ENCODE results near the gene DPYSL5.

DPYSL5 gene

DNA sequence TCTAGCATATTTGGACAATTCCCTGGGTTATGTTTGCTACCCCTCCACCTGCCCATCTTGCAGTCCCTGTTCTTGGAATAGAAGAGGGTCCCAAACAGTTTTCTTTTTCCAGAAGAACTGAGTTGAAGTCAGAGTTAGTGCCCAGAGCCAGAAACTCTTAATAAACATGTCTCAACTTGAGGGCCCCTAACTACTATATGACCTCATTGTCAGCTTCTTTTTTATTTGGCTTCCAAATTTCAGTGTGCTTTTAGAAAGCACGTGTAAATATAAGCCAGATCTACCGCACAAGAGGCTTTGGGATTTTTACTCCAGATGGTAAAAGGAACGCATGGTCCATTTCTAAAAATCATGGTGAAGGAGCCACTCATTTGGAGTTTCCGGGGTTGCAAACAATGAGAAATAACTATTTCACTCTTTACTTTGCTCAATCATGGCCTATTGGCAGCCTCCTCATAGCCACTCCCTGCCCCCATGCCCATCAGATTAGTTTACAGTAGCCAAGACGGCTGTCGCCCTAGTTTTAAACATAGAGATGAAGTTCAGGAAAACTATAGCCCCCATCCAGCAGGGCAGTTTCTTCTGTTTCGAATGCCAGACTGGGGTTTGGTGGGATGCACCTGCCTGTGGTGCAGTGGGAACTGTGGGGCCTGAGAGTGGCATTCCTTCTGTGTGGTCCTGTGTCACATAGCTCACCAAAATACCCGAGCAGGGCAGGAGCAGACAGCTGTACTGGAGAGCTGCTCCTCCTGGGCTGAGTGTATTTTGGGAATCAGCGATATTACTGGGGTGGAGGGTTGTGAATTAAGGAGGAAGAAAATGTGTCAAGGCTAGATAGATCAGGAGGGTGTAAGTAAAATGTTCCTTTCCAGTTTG, 124.2 kb downstream of the DPYSL5 start:
- TF ChIP-seq CTCF (IDR thresholded peaks at IDR 0.05): no peak
- no peaks in the 10 kb centered on the region for H3K36me3 ChIP-seq
- peaks cover 14 to 15% of the 10 kb centered on the region in 2 experiments for H3K4me1 ChIP-seq (ENCODE audit: control insufficient read depth in 1 of 2, insufficient read depth in 1 of 2, low read depth in 1 of 2, low read length in 1 of 2)
- peak overlapping the region in 1 of 2 experiments; percentile 87 for H3K4me3 ChIP-seq (ENCODE audit: low read depth in 1 of 2, low read length in 1 of 2)
- peaks cover 91% of the 10 kb centered on the region for H3K27me3 ChIP-seq
- H3K9me3 ChIP-seq: no peaks in the 10 kb centered on the region
- no peak overlapping the region for H3K27ac ChIP-seq

DNA sequence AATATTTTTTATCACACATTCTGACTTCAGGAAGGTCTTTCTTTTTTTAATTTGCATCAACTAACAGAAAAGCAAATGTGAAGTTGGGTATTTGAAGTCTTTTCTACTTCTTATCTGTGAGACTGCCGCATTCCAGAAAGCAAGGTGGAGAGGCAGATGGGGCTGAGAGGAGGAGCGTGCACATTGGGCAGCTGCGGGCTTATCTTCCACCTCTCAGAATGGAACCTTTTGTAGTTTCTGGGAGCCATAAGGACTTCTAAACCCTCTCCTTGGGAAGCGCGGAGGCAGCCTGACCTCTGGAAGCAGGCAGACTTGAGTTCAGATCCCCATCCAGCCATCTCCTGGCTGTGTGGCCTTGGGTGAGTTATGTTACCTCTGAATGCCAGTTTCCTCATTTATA, 126.4 kb downstream of the DPYSL5 start:
- H3K4me3 ChIP-seq (ENCODE audit: low read depth in 1 of 2, low read length in 1 of 2): no peak overlapping the region
- H3K36me3 ChIP-seq: no peaks in the 10 kb centered on the region
- no peak for TF ChIP-seq CTCF (IDR thresholded peaks at IDR 0.05)
- H3K9me3 ChIP-seq: no peaks in the 10 kb centered on the region
- peaks cover 69% of the 10 kb centered on the region for H3K27me3 ChIP-seq
- H3K4me1 ChIP-seq (ENCODE audit: control insufficient read depth in 1 of 2, insufficient read depth in 1 of 2, low read depth in 1 of 2, low read length in 1 of 2): peaks cover 14 to 15% of the 10 kb centered on the region in 2 experiments
- H3K27ac ChIP-seq: no peak overlapping the region

DNA sequence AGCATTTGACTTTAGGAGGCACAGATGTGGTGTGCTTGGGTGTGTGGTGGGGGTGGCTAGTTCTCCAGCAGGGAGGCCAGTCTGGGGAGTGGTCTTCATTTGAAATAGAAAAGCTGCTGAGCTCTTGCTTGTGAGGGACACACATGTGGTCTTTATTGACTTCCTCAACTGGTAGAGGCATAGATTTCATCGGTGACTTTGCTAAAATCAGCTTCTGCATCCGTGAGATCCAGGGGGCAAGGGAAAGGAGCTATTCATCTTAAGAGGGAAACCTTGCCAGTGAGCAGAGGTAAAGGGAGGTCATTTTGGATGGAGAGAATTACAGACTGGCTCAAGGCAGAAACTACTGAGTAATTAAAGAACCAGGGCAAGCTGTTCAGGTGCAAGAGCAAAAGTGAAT, 127.2 kb downstream of the DPYSL5 start:
- TF ChIP-seq CTCF (IDR thresholded peaks at IDR 0.05): no peak
- Histone ChIP-seq H3K27ac (no peak overlapping the region), H3K4me3 (ENCODE audit: low read depth in 1 of 2, low read length in 1 of 2) (no peak overlapping the region), H3K36me3 (no peaks in the 10 kb centered on the region), H3K27me3 (peaks cover 61% of the 10 kb centered on the region), H3K9me3 (no peaks in the 10 kb centered on the region), H3K4me1 (ENCODE audit: control insufficient read depth in 1 of 2, insufficient read depth in 1 of 2, low read depth in 1 of 2, low read length in 1 of 2) (peaks cover 12 to 15% of the 10 kb centered on the region in 2 experiments)

- TF ChIP-seq CTCF (IDR thresholded peaks at IDR 0.05): no peak
- H3K36me3 ChIP-seq: no peaks in the 10 kb centered on the region
- H3K4me3 ChIP-seq (ENCODE audit: low read depth in 1 of 2, low read length in 1 of 2): no peak overlapping the region
- no peak overlapping the region for H3K27ac ChIP-seq
- peaks cover 10 to 14% of the 10 kb centered on the region in 2 experiments for H3K4me1 ChIP-seq (ENCODE audit: control insufficient read depth in 1 of 2, insufficient read depth in 1 of 2, low read depth in 1 of 2, low read length in 1 of 2)
- H3K9me3 ChIP-seq: no peaks in the 10 kb centered on the region
- peaks cover 56% of the 10 kb centered on the region for H3K27me3 ChIP-seq
Observed at GRCh38 chr2:26975656-26976055, 127.7 kb downstream of the DPYSL5 start.

- Histone ChIP-seq H3K4me3 (ENCODE audit: low read depth in 1 of 2, low read length in 1 of 2) (no peak overlapping the region), H3K4me1 (ENCODE audit: control insufficient read depth in 1 of 2, insufficient read depth in 1 of 2, low read depth in 1 of 2, low read length in 1 of 2) (peaks cover 6 to 8% of the 10 kb centered on the region in 2 experiments), H3K36me3 (no peaks in the 10 kb centered on the region), H3K27ac (no peak overlapping the region), H3K27me3 (peaks cover 50% of the 10 kb centered on the region), H3K9me3 (no peaks in the 10 kb centered on the region)
- no peak for TF ChIP-seq CTCF (IDR thresholded peaks at IDR 0.05)
Observed at GRCh38 chr2:26976237-26976636, 128.3 kb downstream of the DPYSL5 start.

All from neutrophil (primary cell).